HG03469 (cell line): ENCODE results near the gene SLTM.
"Not testable (repeated sequence)": the region's sequence is repeated elsewhere in the genome, so short reads cannot be mapped to it uniquely, and the experiment has no call there.

Experiments
- ATAC-seq: cut with Tn5 transposase; IDR thresholded peaks from one replicate; pipeline ENCODE4 v1.9.1; 2021; ENCODE audit warnings: mild to moderate bottlenecking, moderate library complexity, moderate number of reproducible peaks; ENCODE audit not compliant: unreplicated experiment

Gene SLTM

GRCh38 chr15:58929891-58930416 lies 3.5 kb downstream of the SLTM start:
- ATAC-seq, result no peak

GRCh38 chr15:58926823-58927222 lies 6.7 kb downstream of the SLTM start:
- no peak for ATAC-seq

GRCh38 chr15:58924327-58924726 lies 9.2 kb downstream of the SLTM start:
- no peak for ATAC-seq

DNA sequence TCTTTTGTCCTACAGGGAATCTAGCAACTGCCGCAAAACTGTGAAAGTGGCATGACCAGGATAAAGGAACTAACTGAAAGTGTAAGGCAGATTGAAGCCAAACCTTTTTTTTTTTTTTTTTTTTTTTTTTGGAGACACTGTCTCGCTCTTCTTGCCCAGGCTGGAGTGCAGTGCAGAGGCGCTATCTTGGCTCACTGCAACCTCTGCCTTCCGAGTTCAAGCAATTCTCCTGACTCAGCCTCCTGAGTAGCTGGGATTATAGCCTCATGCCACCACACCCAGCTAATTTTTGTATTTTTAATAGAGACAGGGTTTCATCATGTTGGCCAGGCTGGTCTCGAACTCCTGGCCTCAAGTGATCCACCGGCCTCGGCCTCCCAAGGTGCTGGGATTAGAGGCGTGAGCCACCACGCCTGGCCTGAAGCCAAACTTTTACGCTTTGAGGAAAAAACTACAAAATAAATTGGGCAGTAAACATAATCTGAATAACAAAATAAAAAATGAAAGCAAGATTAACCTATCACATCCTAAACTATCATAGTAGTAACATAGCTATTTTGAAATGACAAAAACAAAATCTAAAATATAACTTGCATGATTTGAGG lies 9.7 kb downstream of the SLTM start:
- ATAC-seq, result no peak

- no peak for ATAC-seq
Observed at GRCh38 chr15:58923284-58923683, 10.2 kb downstream of the SLTM start.

DNA sequence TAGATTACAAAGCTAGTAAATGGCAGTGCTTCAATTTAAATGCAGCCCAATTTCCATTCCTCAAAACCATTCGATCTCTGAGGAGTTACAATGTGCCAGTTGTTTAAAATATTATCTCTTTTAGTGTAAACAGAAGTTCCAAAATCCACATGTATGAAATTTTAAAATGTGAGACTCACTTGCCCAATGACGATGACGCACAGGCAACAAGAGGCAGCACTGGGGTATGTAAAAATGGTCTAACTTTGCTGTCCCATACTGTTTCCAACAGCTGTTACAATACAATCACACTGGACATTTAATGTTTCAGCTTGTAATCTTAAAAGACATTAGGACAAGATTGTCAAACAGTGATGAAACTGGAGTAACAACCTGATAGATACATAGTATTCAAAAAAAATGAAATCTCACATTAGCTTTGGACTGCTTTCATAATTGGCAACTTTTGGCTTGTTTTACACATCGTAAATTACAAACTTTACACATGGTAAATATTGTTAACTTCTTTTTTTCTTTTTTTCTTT lies 12.2 kb downstream of the SLTM start:
- ATAC-seq, result no peak

- ATAC-seq, result not testable (repeated sequence)
Observed at GRCh38 chr15:58920447-58920846, 13.0 kb downstream of the SLTM start.

GRCh38 chr15:58919232-58919631 lies 14.2 kb downstream of the SLTM start:
- no peak for ATAC-seq

DNA sequence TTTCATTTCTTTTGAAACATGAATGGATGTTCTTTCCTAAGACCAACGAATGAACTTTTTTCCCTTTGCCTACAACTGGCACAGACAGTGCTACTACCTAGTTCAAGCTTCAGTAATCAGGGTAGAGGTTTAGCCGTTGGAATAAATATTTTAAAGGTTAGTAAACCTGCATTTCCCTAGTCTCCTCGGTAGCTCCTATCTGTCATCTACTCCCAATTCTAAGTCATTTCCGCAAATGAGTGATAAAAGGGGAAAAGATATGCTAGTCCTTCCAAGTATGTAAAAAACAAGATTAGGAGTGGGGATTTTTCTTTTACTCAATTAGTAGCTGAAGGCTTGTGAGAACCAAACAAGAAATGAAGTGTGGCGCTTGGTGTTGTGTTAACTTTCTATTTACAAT lies 15.2 kb downstream of the SLTM start:
- ATAC-seq, result no peak

GRCh38 chr15:58917613-58918129 lies 15.8 kb downstream of the SLTM start:
- not testable (repeated sequence) for ATAC-seq

DNA sequence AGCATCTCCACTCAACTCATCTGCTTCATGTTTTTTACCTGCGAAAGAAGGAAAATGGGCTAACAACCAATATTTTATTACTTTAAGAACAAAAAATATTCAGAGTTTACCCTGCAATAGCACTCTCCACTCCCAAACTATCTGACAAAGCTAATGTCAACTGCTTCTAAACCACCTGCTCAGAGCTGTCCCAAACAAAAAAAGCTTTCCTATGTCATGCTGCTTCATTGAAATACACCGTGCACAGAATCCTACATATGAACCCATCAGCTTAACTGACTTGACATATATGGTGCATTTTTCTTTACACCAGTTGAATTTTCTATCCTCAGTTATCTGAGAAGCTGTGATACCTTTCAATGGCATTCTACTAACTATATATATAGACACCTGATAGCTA lies 16.5 kb downstream of the SLTM start:
- no peak for ATAC-seq

- ATAC-seq, result no peak
Observed at GRCh38 chr15:58910456-58910855, 23.0 kb downstream of the SLTM start.

- no peak for ATAC-seq
Observed at GRCh38 chr15:58909616-58910015, 23.9 kb downstream of the SLTM start.

DNA sequence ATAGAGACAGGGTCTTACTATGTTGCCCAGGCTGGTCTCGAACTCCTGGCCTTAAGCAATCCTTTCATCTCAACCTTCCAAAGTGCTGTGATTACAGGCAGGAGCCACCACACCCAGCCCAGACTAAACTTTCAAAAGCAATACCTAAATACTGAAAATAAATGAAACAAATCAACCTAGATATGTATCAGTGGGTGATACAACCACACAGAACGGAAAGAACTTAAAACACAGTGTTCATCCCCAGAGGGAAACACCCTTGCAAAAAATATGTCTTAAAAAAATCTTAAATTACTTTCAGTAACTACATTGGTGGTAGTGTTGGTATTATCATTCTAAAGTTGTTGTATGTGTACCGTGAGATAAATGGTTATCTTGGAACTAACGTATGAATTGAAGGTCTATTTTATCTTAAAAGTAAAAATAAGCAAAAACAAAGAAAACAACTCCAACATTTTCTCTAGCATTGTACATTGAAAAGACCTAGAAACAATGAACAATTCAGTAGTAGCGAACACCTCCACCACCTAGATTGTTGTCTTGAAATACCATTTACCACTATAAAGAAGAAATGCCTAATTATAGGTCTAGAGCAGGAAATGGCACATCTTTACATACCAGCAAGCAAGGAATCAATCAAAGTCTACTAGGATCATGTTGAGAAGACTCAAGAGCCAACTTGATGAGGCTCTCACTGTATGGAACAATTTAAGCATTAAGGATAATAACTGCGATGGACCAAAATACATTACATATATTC lies 24.7 kb downstream of the SLTM start:
- ATAC-seq, result no peak

- ATAC-seq, result no peak
Observed at GRCh38 chr15:58900631-58901030, 32.8 kb downstream of the SLTM start.

- ATAC-seq, result no peak
Observed at GRCh38 chr15:58898150-58898680, 35.3 kb downstream of the SLTM start.

- no peak for ATAC-seq
Observed at GRCh38 chr15:58889363-58889762, 44.1 kb downstream of the SLTM start.

DNA sequence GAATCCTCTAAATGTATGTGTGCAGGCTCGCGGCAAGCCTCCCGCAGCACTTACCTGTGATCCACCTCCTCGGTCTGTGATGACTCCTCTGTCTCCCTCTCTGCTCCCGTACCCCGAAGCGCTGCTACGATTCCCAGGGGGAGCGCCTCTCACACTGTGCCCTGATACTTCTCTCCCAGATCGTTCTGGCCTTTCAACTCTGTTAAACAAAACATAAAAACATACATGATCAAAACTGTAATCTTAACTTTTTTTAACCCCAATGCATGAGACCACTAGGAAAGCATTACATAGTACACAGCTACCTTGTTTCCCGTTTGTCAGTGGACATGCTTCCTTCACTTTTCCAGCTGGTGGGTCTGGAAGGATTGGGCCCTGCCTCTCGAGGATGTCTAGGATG lies 46.6 kb downstream of the SLTM start:
- no peak for ATAC-seq

DNA sequence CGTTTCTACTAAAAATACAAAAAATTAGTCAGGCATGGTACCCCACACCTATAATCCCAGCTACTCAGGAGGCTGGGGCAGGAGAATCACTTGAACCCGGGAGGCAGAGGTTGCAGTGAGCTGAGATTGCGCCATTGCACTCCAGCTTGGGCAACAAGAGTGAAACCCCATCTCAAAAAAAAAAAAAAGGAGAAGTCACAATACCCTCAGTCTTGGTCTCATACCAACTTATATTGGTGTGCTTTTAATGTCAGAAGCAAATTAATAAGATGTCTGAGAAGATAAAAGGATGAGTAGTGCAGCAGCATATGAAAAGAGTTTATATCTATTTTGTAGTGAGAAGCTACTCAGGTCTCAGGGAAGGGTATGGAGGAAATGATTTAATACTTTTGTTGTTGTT lies 49.6 kb downstream of the SLTM start:
- not testable (repeated sequence) for ATAC-seq

DNA sequence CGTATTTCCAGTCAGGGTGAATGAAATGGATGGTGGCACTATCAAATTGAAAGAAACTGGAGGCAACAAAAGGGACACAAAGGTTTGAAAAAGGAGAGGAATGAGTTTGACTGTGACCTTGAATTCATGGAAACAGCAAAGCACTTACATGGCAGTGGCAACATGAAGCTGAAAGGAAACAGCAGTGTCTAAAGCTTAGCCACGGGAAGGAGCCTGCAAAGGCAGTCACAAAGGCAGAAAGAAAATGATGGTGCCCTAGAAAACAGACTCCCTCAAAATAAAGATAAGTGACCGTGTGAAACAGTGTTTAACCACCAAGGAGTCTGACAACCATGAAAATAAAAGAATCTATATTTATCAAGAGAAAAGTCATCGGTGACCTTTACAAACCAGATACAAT lies 51.2 kb downstream of the SLTM start:
- no peak for ATAC-seq

DNA sequence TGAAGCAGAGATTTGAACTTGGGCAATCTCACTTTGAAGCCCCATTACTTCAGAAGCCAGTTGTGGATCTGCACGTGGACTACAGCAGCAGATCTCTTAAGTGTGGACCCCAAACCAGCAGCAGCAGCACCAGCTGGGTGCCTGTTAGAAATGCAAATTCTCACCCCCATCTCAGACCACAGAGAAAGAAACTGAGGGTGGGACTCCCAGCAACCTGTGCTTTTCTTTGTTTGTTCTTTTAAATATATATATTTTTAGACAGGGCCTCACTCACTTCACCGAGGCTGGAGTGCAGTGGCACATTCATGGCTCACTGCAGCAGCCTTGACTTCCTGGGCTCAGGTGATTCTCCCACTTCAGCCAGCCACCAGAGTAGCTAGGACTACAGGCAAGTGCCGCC lies 53.2 kb downstream of the SLTM start:
- ATAC-seq, result no peak
